Fibroblast of the aortic adventitia (primary cell): ENCODE results near the gene CD93. TPM values are rescaled to one million over a fixed set of nuclear protein-coding genes. Genes with fewer than 3 reads are reported as not detected.

Source experiments
- DNase-seq: peaks from one replicate; pipeline ENCODE4 v3.0.0-alpha.2; 2010; ENCODE audit warnings: low read depth
- H3K4me3 ChIP-seq: 2 replicates; pipeline ENCODE4 v1.5.1; 2011; ENCODE audit warnings: low read depth, mild to moderate bottlenecking, control low read depth, low read length, moderate library complexity
- CTCF ChIP-seq: IDR thresholded peaks from 2 replicates; pipeline ENCODE4 v1.5.1; 2011; ENCODE audit warnings: mild to moderate bottlenecking, low read length, control low read depth, inconsistent platforms; ENCODE audit not compliant: insufficient read depth
- total RNA-seq: library from RNA; depleted of rRNA; stranded (reverse); fragments of >200 nt; gene quantifications from 2 replicates; pipeline ENCODE4 v1.2.3, GENCODE V29; 2012; ENCODE audit warnings: low replicate concordance

CD93 gene
- total RNA-seq, 1 donor = 0.27 TPM

DNA sequence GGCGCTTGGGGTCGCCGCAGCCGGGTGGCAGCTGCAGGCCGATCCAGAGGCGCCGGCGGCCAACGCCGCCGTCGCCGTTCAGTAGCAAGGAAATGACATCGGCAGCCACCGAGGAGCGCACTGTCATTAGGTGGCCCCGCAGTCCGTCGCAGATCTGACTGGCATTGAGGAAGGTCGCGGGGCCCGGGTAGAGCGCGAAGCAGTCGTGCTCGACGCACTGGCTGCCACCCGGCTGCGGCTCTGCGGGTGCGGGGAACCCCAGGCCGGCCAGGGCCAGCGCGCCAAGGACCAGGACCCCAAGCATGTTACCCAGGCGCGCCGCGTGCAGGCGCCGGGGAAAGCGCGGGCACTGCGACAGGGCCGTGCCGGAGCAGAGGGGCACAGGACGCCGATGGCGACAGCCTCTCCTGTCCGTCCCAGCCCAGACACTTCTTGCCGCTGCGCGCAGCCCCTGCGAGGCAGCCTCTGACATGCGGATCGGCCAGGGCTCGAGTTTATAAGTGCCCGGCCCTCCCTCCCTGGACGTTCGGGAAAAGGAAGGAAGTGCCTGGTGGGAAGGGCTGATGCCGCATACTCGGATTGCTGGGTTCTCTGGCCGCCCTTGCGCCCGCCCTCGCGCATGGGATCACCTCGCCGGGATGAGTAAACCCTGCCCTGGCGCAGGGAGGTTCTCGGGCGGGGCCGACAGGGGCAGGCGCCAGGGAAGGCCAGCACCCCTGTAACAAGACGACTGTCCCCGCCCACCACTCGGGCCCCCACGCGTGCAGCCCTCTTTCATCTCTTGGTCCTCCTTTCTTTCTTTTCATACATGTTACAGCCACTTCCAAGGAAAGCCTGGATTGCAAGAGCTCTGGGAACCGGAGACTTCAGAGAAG lies 36.7 kb downstream of the CD93 start, which contains the start of gene THBD:
Gene THBD (minus strand): TSS at position 472 of the 875 bp plus-strand sequence. CDS start 168 bp downstream, at position 304.
- TF ChIP-seq CTCF = no peak
- H3K4me3 ChIP-seq = peak within 1 kb of the TSS; percentile 69
- DNase-seq = peak; percentile 78

DNA sequence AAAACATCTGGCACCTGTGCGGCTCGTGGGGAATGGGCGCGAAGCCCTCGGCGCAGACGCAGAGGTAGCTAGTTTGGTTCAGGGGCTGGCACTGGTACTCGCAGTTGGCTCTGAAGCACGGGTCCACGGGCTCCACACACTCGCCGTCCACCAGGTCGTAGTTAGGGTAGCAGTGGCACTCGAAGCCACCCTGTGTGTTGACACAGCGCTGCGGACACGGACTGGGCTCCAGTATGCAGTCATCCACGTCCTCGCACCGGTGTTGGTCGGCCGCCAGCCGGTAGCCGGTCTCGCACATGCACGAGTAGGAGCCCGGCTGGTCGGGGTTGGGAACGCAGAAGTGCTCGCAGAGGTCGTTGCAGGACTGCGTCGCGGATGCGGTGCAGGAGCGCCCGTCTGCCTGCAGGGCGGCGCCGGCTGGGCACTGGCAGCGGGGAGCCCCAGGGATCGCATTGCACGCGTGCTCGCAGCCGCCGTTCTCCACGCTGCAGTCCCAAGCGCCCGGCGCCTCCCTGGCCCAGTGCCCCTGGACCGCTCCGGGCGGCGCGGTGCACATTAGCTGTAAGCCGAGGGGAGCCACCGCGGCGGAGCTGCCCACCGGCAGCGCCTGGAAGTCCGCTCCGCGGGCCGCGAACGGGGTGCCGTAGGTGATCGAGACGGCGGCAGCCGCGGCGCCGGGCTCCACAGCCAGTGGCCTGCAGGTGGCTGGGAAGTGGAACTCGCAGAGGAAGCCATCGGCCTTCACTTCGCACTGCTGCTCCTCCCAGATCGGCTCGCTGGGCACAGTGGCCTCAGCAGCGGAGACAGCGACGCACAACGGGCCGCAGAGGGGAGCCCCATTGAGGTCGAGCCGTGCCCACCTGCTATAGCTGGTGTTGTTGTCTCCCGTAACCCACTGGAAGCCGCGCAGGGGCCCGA lies 37.6 kb downstream of the CD93 start:
- peak overlapping the region; percentile 69 for H3K4me3 ChIP-seq
- TF ChIP-seq CTCF = peak; percentile 52
- peak; percentile 51 for DNase-seq

DNA sequence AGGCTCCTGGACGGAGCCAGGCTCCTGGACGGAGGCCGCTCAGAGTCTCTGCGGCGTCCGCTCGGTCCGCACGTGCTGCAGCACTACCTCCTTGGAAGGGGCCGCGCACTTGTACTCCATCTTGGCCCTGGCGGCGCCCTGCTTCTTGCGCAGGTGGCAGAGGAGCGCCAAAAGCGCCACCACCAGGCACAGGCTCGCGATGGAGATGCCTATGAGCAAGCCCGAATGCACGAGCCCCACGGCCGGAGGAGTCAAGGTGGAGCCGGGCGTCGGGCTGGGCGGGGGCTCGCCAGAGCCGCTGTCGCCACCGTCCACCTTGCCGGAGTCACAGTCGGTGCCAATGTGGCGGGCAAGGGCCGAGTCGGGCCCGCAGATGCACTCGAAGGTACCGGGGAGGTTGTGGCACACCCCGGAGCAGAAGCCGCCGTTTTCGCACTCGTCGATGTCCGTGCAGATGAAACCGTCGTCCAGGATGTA lies 38.3 kb downstream of the CD93 start:
- TF ChIP-seq CTCF = no peak
- DNase-seq = no peak
- peak overlapping the region; percentile 69 for H3K4me3 ChIP-seq

GRCh38 chr20:23047001-23047737 lies 39.0 kb downstream of the CD93 start:
- no peak for DNase-seq
- peak overlapping the region; percentile 69 for H3K4me3 ChIP-seq
- TF ChIP-seq CTCF = no peak

- peak overlapping the region; percentile 45 for H3K4me3 ChIP-seq
These were observed 39.7 kb downstream of the CD93 start for GRCh38 chr20:23046431-23046830.

More at GRCh38 chr20:23046431-23046830, 39.7 kb downstream of the CD93 start:
- no peak for DNase-seq
- TF ChIP-seq CTCF = no peak
